CD4-positive, alpha-beta T cell (primary cell): ENCODE results near the gene GFY. TPM values are rescaled to one million over a fixed set of nuclear protein-coding genes. Genes with fewer than 3 reads are reported as not detected.

Experiments used
- ATAC-seq: fragments of 200-7000 bp; cut with Tn5 transposase; one replicate; pipeline ENCODE4 v1.10.0; 2022; ENCODE audit warnings: mild to moderate bottlenecking; ENCODE audit not compliant: poor library complexity
- CTCF ChIA-PET: fragments of 350-600 bp; sonication (Branson Sonifier 250); formaldehyde crosslinking; loops from one replicate; lab custom pipeline; 2021; ENCODE audit warnings: antibody characterized with exemption, inconsistent platforms; lab: Charles Lee
- POLR2A ChIA-PET: fragments of 350-600 bp; sonication (Branson Sonifier 250); formaldehyde crosslinking; loops from one replicate; lab custom pipeline; 2021; ENCODE audit warnings: antibody characterized with exemption, inconsistent platforms; lab: Charles Lee
- DNase-seq, 14 experiments: peaks; one replicate each; pipeline ENCODE4 v3.0.0-alpha.2; 2013 to 2020; ENCODE audit warnings: mixed read lengths in 2 of 14
- H3K27ac ChIP-seq, 2 donors: one replicate each; pipeline versions ENCODE4 v1.5.1 to v1.7.0; 2013; ENCODE audit warnings: low read length in 2 of 2, low read depth in 1 of 2, mild to moderate bottlenecking in 1 of 2
- H3K27me3 ChIP-seq, 2 experiments: 1 replicate in 1 of 2; 2 replicates in 1 of 2; pipeline versions ENCODE4 v1.6.1 to v1.7.0; 2013; ENCODE audit warnings: low read length in 2 of 2, control low read depth in 1 of 2, mild to moderate bottlenecking in 1 of 2, moderate library complexity in 1 of 2; ENCODE audit not compliant: insufficient read depth in 2 of 2, control insufficient read depth in 1 of 2
- H3K36me3 ChIP-seq: one replicate; pipeline ENCODE4 v1.6.1; 2013; ENCODE audit warnings: low read length, control low read depth; ENCODE audit not compliant: insufficient read depth
- H3K4me1 ChIP-seq: one replicate; pipeline ENCODE4 v1.6.1; 2013; ENCODE audit warnings: low read length, control low read depth; ENCODE audit not compliant: insufficient read depth
- H3K4me3 ChIP-seq: one replicate; pipeline ENCODE4 v1.5.1; 2013; ENCODE audit warnings: mild to moderate bottlenecking, low read length, moderate library complexity
- H3K9me3 ChIP-seq, 2 experiments: 1 replicate in 1 of 2; 2 replicates in 1 of 2; pipeline versions ENCODE4 v1.6.1 to v1.7.0; 2013; ENCODE audit warnings: low read length in 2 of 2, mild to moderate bottlenecking in 2 of 2, control low read depth in 1 of 2, moderate library complexity in 1 of 2; ENCODE audit not compliant: control insufficient read depth in 1 of 2, insufficient read depth in 1 of 2
- H3K27ac Mint-ChIP-seq: one replicate; pipeline ENCODE4 v1.8.0; 2020; ENCODE audit warnings: mixed read lengths
- H3K27me3 Mint-ChIP-seq: one replicate; pipeline ENCODE4 v1.8.0; 2021; ENCODE audit warnings: mixed read lengths
- H3K36me3 Mint-ChIP-seq: one replicate; pipeline ENCODE4 v1.8.0; 2021; ENCODE audit warnings: low read depth, mixed read lengths
- H3K4me1 Mint-ChIP-seq: one replicate; pipeline ENCODE4 v1.8.0; 2021; ENCODE audit warnings: low read depth, mixed read lengths
- H3K4me3 Mint-ChIP-seq: one replicate; pipeline ENCODE4 v1.8.0; 2020; ENCODE audit warnings: mild to moderate bottlenecking, mixed read lengths
- H3K9me3 Mint-ChIP-seq: one replicate; pipeline ENCODE4 v1.8.0; 2020; ENCODE audit warnings: mixed read lengths
- CTCF ChIP-seq: fragments of 200-600 bp; IDR thresholded peaks from one replicate; pipeline ENCODE4 v1.8.0; 2022; ENCODE audit warnings: antibody characterized with exemption, mild to moderate bottlenecking
- intact Hi-C, 2 experiments: fragments of 100-400 bp; cut with DNase I in 1 of 2; cut with micrococcal nuclease in 1 of 2; formaldehyde crosslinking; loops; one replicate each; pipeline versions ENCODE4 v1.15.1 to v1.9.0; 2023 to 2025; cut with DNase I, micrococcal nuclease
- total RNA-seq, 174 experiments: library from RNA in 2 of 174; stranded (reverse) in 2 of 174; gene quantifications; one replicate each; pipeline ENCODE4 v1.2.3 and lab custom pipeline; 2021 to 2026

Gene GFY
- total RNA-seq, 2 experiments from 2014 or later = not detected

- no peak overlapping the region for H3K27ac Mint-ChIP-seq
- H3K4me3 Mint-ChIP-seq = no peak overlapping the region
- POLR2A ChIA-PET = no interaction called here
- H3K9me3 Mint-ChIP-seq = no peaks in the 10 kb centered on the region
- H3K27me3 Mint-ChIP-seq = no peaks in the 10 kb centered on the region
- DNase-seq (no peak), ATAC-seq (no peak)
- no peaks in the 10 kb centered on the region for H3K36me3 Mint-ChIP-seq
- CTCF ChIA-PET = no interaction called here
- intact Hi-C loops = loop anchor here in 1 of 2 experiments (10.0 kb wide), 1 partner anchor 146 kb away; no protein-coding TSS in a partner anchor
- Histone ChIP-seq H3K4me3 (no peak overlapping the region), H3K27ac (no peak overlapping the region), H3K36me3 (no peaks in the 10 kb centered on the region), H3K9me3 (no peaks in the 10 kb centered on the region), H3K27me3 (no peaks in the 10 kb centered on the region), H3K4me1 (peaks cover 25% of the 10 kb centered on the region)
- no peak for TF ChIP-seq CTCF
- peaks cover 28% of the 10 kb centered on the region for H3K4me1 Mint-ChIP-seq
Observed at GRCh38 chr19:49398931-49399330, 26.3 kb upstream of the GFY start.

- Histone ChIP-seq H3K27ac (no peak overlapping the region), H3K36me3 (no peaks in the 10 kb centered on the region), H3K9me3 (no peaks in the 10 kb centered on the region), H3K4me1 (peaks cover 27% of the 10 kb centered on the region), H3K4me3 (no peak overlapping the region), H3K27me3 (no peaks in the 10 kb centered on the region)
- Mint-ChIP-seq H3K4me3 (no peak overlapping the region), H3K4me1 (peaks cover 33% of the 10 kb centered on the region), H3K27me3 (no peaks in the 10 kb centered on the region), H3K36me3 (no peaks in the 10 kb centered on the region), H3K27ac (no peak overlapping the region), H3K9me3 (no peaks in the 10 kb centered on the region)
- ChIA-PET CTCF (no interaction called here), POLR2A (no interaction called here)
- DNase-seq = no peak
- intact Hi-C loops = no loop called here
- ATAC-seq = no peak
- no peak for TF ChIP-seq CTCF
Observed at GRCh38 chr19:49400029-49400428, 25.2 kb upstream of the GFY start.

- Mint-ChIP-seq H3K9me3 (no peaks in the 10 kb centered on the region), H3K27ac (no peak overlapping the region), H3K4me1 (peaks cover 44% of the 10 kb centered on the region), H3K4me3 (no peak overlapping the region), H3K36me3 (no peaks in the 10 kb centered on the region), H3K27me3 (no peaks in the 10 kb centered on the region)
- Histone ChIP-seq H3K4me1 (peaks cover 40% of the 10 kb centered on the region), H3K27ac (no peak overlapping the region), H3K36me3 (no peaks in the 10 kb centered on the region), H3K9me3 (no peaks in the 10 kb centered on the region), H3K27me3 (no peaks in the 10 kb centered on the region), H3K4me3 (no peak overlapping the region)
- no peak for TF ChIP-seq CTCF
- intact Hi-C loops = no loop called here
- DNase-seq (no peak), ATAC-seq (no peak)
- POLR2A ChIA-PET = no interaction called here
- CTCF ChIA-PET = no interaction called here
Observed at GRCh38 chr19:49403404-49404187, 21.6 kb upstream of the GFY start.
